Measurements from ENCODE around the gene RNF212B.

Gene RNF212B

GRCh38 chr14:23320584-23321571, 83.1 kb downstream of the RNF212B start, which contains the start of gene PABPN1:
PABPN1 (plus strand) TSS chr14:23321457; CDS start chr14:23321470, 13 bp downstream.
- H3K4me1 Mint-ChIP-seq, result peaks cover 40% of the 10 kb centered on the region
- no peaks in the 10 kb centered on the region for H3K27me3 Mint-ChIP-seq
- peak within 1 kb of the TSS; percentile 92 to 97 for H3K4me3 Mint-ChIP-seq
- peak; percentile 97 to 99 for DNase-seq
- no peaks in the 10 kb centered on the region for H3K9me3 Mint-ChIP-seq
- H3K27ac Mint-ChIP-seq, result peak within 1 kb of the TSS; percentile 98 to 99
- ATAC-seq, result peak; percentile 92

DNA sequence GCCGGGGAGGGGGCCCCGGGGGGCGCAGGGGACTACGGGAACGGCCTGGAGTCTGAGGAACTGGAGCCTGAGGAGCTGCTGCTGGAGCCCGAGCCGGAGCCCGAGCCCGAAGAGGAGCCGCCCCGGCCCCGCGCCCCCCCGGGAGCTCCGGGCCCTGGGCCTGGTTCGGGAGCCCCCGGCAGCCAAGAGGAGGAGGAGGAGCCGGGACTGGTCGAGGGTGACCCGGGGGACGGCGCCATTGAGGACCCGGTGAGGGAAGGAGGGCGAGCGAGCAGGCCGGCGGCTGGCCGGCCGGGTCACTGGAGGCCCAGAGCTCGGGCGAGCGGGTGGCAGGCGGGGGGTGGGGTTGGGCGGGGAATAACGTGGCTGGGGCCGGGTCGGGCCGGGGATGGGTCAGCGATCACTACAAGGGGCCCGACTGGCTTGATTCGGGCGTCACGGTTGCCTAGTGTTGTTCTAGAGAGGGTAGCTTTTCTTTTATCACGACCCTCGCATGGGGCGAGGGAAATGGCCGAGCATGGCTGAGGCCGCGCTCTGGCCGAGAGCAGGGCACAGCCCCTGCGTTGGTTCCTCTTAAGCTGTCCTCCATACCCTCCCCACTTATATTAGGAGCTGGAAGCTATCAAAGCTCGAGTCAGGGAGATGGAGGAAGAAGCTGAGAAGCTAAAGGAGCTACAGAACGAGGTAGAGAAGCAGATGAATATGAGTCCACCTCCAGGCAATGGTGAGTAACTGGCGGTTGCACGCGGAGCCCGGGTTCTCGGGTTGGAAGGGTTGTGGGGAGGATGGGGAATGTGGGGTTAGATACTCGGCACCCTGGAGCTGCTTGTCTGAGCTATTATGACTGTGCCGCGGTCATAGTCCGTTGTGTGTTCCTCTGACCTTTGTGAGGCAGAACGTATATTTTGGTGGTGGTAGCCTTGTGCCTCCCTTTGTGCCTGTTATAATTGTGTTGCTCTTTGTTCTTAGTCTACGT, 84.1 kb downstream of the RNF212B start:
- Mint-ChIP-seq H3K27me3 (no peaks in the 10 kb centered on the region), H3K27ac (peak overlapping the region; percentile 95 to 99), H3K9me3 (no peaks in the 10 kb centered on the region), H3K4me3 (peak overlapping the region; percentile 92 to 97), H3K4me1 (peaks cover 40% of the 10 kb centered on the region)
- ATAC-seq (peak; percentile 41), DNase-seq (peak; percentile 69 to 83)

Measured in stimulated activated naive CD8-positive, alpha-beta T cell treated with anti-CD3 and anti-CD28 coated beads, Interleukin-15, amount 100 ng/mL, for 72 hours (primary cell).